KMS-11 (cell line): ENCODE data around the gene DUOX2.

ENCODE experiments used
- H2AFZ ChIP-seq: fragments of 200-600 bp; sonication (generic); 2 replicates; pipeline ENCODE4 v1.6.1; 2016; ENCODE audit warnings: antibody characterized with exemption, mixed run types, low read depth
- H3K27ac ChIP-seq: fragments of 200-600 bp; sonication (generic); 2 replicates; pipeline ENCODE4 v1.6.1; 2016; ENCODE audit warnings: mild to moderate bottlenecking, mixed run types
- H3K27me3 ChIP-seq: fragments of 200-600 bp; sonication (generic); 2 replicates; pipeline ENCODE4 v1.6.1; 2017; ENCODE audit warnings: mild to moderate bottlenecking, low read depth, mixed run types, moderate library complexity; ENCODE audit not compliant: insufficient read depth
- H3K36me3 ChIP-seq: fragments of 200-600 bp; sonication (generic); 2 replicates; pipeline ENCODE4 v1.6.1; 2017; ENCODE audit warnings: mild to moderate bottlenecking, mixed run types; ENCODE audit not compliant: insufficient read depth
- H3K4me1 ChIP-seq: fragments of 200-600 bp; sonication (generic); 2 replicates; pipeline ENCODE4 v1.6.1; 2016; ENCODE audit warnings: mild to moderate bottlenecking, low read depth, mixed run types; ENCODE audit not compliant: poor library complexity, severe bottlenecking
- H3K4me2 ChIP-seq: fragments of 200-600 bp; sonication (generic); 2 replicates; pipeline ENCODE4 v1.7.0; 2016; ENCODE audit warnings: mild to moderate bottlenecking, mixed run types
- H3K4me3 ChIP-seq: fragments of 200-600 bp; sonication (generic); IDR thresholded peaks from 2 replicates; pipeline ENCODE4 v1.6.1; 2017; ENCODE audit warnings: low read depth, low read length, mixed read lengths; ENCODE audit not compliant: insufficient read depth
- H3K79me2 ChIP-seq: fragments of 200-600 bp; sonication (generic); 2 replicates; pipeline ENCODE4 v1.6.1; 2016; ENCODE audit warnings: low read depth, mixed run types; ENCODE audit not compliant: insufficient read depth
- H3K9ac ChIP-seq: fragments of 200-600 bp; sonication (generic); 2 replicates; pipeline ENCODE4 v1.6.1; 2016; ENCODE audit warnings: mild to moderate bottlenecking, mixed run types
- H4K20me1 ChIP-seq: fragments of 200-600 bp; sonication (generic); 2 replicates; pipeline ENCODE4 v1.6.1; 2016; ENCODE audit warnings: mild to moderate bottlenecking, mixed run types; ENCODE audit not compliant: insufficient read depth
- TF ChIP-seq, protein P1 (sequence below): fragments of 200-600 bp; sonication (generic); conservative IDR thresholded peaks from 2 replicates; pipeline ENCODE4 v1.6.1; 2017; ENCODE audit warnings: low read depth, mild to moderate bottlenecking, antibody characterized with exemption, low read length, moderate library complexity, mixed read lengths

The DUOX2 gene

DNA sequence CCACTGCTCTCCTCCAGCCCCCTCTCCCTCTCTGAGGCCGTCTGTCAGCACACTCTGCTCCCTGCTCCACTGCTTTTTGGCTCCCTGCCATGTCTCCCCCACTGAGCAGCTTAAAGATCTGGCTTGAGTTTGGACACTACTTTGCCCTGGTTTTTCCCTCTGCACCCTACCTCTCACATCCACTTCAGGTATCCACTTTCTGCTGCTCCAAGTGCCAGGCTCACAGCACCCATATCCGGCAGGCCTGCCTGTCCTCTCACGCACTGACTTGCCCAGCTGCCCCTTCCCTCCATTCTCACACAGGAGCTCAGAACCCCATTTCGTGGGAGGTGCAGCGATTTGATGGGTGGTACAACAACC, 19.6 kb upstream of the DUOX2 start:
- H3K79me2 ChIP-seq: no peaks in the 10 kb centered on the region
- H2AFZ ChIP-seq: no peak overlapping the region
- no peaks in the 10 kb centered on the region for H3K36me3 ChIP-seq
- H4K20me1 ChIP-seq: no peaks in the 10 kb centered on the region
- no peaks in the 10 kb centered on the region for H3K4me1 ChIP-seq
- H3K27ac ChIP-seq: no peak overlapping the region
- H3K4me2 ChIP-seq: no peak overlapping the region
- no peaks in the 10 kb centered on the region for H3K27me3 ChIP-seq
- H3K9ac ChIP-seq: no peak overlapping the region
- TF ChIP-seq, protein P1, sequence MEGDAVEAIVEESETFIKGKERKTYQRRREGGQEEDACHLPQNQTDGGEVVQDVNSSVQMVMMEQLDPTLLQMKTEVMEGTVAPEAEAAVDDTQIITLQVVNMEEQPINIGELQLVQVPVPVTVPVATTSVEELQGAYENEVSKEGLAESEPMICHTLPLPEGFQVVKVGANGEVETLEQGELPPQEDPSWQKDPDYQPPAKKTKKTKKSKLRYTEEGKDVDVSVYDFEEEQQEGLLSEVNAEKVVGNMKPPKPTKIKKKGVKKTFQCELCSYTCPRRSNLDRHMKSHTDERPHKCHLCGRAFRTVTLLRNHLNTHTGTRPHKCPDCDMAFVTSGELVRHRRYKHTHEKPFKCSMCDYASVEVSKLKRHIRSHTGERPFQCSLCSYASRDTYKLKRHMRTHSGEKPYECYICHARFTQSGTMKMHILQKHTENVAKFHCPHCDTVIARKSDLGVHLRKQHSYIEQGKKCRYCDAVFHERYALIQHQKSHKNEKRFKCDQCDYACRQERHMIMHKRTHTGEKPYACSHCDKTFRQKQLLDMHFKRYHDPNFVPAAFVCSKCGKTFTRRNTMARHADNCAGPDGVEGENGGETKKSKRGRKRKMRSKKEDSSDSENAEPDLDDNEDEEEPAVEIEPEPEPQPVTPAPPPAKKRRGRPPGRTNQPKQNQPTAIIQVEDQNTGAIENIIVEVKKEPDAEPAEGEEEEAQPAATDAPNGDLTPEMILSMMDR: no peak
- H3K4me3 ChIP-seq: no peak overlapping the region

DNA sequence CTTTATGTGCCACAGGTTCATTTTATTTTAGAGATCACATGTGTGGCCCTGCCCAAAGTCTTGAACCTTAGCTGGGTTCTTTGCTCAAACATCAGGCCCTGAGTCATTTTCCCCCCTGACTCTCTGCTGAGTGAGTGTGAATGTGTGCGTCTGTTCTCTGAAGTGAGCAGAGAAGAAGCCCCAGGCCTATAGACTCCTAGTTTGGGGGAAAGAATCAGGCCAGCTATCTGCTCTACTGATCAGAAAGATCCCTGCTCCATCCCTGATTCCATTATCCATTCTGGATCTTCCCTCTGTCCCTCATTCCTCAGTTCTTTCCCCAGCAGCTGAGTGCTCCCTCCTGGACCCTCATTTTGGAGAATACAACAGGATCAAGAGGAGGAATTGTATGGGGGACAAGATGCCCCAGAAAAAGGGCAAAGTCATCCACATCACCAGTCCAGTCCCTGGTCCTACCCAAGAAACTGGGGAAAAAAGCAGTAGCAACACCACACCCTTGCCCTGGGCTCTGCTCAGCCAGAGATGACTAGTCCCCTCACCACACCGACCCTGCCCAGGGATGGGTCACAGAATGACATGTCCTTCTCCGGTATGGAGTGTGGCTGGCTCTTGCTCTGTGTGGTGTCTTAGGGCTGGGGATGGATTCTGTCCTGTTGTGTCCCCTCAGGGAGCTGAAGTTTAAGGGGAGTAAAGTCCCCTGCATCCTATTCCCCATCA, 19.0 kb upstream of the DUOX2 start:
- Histone ChIP-seq H3K4me3 (no peak overlapping the region), H3K4me1 (no peaks in the 10 kb centered on the region), H2AFZ (no peak overlapping the region), H4K20me1 (no peaks in the 10 kb centered on the region), H3K27ac (no peak overlapping the region), H3K9ac (no peak overlapping the region), H3K4me2 (no peak overlapping the region), H3K36me3 (no peaks in the 10 kb centered on the region), H3K27me3 (no peaks in the 10 kb centered on the region), H3K79me2 (no peaks in the 10 kb centered on the region)
- TF ChIP-seq, protein P1: no peak

GRCh38 chr15:45131510-45131909, 17.5 kb upstream of the DUOX2 start:
- H3K4me2 ChIP-seq: no peak overlapping the region

GRCh38 chr15:45130291-45131000, 16.5 kb upstream of the DUOX2 start:
- no peaks in the 10 kb centered on the region for H3K27me3 ChIP-seq
- H3K27ac ChIP-seq: no peak overlapping the region
- TF ChIP-seq, protein P1: no peak
- H4K20me1 ChIP-seq: no peaks in the 10 kb centered on the region
- no peak overlapping the region for H2AFZ ChIP-seq
- H3K36me3 ChIP-seq: no peaks in the 10 kb centered on the region
- H3K4me3 ChIP-seq: no peak overlapping the region
- no peak overlapping the region for H3K9ac ChIP-seq
- no peaks in the 10 kb centered on the region for H3K79me2 ChIP-seq
- H3K4me2 ChIP-seq: no peak overlapping the region
- no peaks in the 10 kb centered on the region for H3K4me1 ChIP-seq

More at GRCh38 chr15:45131510-45131909, 17.5 kb upstream of the DUOX2 start:
- Histone ChIP-seq H3K4me3 (no peak overlapping the region), H3K27me3 (no peaks in the 10 kb centered on the region), H3K9ac (no peak overlapping the region), H2AFZ (no peak overlapping the region), H3K79me2 (no peaks in the 10 kb centered on the region), H4K20me1 (no peaks in the 10 kb centered on the region), H3K27ac (no peak overlapping the region), H3K4me1 (no peaks in the 10 kb centered on the region), H3K36me3 (no peaks in the 10 kb centered on the region)
- TF ChIP-seq, protein P1: no peak
